AG09319 (cell line): Measurements from ENCODE around the gene AIP.

Source experiments
- DNase-seq: peaks from one replicate; pipeline ENCODE4 v3.0.0-alpha.2; 2010; ENCODE audit warnings: low read depth; ENCODE audit errors: extremely low read depth
- TF ChIP-seq, protein P1 (sequence below): IDR thresholded peaks from 2 replicates; pipeline ENCODE4 v1.5.1; 2011; ENCODE audit warnings: low read depth, mild to moderate bottlenecking, inconsistent platforms, low read length, moderate library complexity

The AIP gene

DNA sequence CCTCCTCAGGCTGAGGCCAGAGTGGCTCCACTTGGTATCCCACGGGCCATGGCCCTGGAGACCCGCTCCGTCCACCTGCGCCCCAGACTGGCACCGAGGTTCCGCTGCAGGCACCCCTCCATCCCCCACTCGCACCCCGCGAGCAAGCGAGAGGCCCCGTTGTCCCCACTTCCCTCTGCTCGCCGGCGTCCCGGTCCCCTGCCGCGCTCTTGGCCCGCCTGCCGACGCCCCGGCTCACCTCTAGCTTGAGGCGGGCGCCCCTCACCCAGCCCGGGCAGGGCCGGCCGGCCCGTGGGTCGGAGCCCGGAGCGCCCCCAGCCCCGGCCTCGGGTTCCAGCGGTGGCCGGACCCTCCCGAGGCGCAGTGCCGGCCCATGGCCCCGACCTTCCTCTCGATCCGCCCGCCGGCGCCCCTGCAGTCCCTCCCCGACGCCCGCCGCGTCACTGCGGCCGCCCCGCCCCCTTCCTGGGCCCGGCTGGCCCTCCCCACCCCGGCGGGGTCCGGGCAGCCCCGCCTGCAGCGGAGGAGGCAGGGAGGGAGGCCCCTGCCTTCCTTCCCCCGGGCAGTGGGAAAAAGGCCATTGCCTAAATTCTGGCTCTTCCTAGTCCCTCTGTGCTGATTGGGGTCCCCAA, 22.2 kb downstream of the AIP start, which contains the start of gene PITPNM1:
Gene PITPNM1 (minus strand): TSS at position 414 of the 632 bp plus-strand sequence. CDS start 1,183 bp downstream, outside the sequence.
- no peak for DNase-seq

DNA sequence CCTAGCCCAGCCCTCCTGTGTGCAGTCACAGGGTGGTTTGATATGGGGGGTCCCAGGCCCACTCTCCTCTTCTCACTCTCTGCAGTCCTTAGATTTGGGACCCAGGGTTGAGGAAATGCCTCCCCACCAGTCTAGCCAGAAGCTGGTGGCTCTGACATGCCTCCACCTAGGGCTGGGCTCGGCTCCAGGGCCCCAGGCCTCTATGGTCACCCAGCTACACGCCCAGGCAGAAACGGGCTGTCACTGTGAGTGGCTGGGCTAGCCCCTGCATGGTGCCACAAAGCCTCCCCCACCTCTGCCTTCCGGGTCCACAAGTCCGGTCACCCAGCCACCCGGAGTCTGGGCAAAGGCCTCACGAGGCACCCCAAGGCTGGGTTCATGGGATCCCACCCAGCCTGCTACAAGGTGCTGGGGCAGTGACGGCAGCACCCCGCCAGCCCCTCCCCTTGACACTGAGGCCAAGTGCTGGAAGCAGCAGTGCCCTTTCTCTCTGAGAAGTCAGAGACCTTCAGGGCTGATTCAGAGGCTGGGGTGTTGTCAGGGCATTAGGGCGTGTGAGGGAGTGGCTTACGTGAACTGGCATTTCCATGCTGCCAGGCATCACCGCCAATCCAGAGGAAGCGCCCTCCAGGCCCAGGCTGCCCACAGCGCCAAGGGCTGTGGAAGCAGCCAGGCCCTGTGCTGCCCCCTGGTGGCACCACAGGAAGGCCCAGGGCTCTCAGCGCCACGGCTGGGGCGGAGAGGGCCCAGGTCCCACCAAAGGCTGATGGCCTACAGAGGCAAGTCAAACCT, 23.0 kb downstream of the AIP start:
- TF ChIP-seq, protein P1, sequence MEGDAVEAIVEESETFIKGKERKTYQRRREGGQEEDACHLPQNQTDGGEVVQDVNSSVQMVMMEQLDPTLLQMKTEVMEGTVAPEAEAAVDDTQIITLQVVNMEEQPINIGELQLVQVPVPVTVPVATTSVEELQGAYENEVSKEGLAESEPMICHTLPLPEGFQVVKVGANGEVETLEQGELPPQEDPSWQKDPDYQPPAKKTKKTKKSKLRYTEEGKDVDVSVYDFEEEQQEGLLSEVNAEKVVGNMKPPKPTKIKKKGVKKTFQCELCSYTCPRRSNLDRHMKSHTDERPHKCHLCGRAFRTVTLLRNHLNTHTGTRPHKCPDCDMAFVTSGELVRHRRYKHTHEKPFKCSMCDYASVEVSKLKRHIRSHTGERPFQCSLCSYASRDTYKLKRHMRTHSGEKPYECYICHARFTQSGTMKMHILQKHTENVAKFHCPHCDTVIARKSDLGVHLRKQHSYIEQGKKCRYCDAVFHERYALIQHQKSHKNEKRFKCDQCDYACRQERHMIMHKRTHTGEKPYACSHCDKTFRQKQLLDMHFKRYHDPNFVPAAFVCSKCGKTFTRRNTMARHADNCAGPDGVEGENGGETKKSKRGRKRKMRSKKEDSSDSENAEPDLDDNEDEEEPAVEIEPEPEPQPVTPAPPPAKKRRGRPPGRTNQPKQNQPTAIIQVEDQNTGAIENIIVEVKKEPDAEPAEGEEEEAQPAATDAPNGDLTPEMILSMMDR, result peak; percentile 96
- DNase-seq, result peak; percentile 75

More for the DNA sequence above, 22.2 kb downstream of the AIP start, which contains the start of gene PITPNM1:
- TF ChIP-seq, protein P1, result no peak

DNA sequence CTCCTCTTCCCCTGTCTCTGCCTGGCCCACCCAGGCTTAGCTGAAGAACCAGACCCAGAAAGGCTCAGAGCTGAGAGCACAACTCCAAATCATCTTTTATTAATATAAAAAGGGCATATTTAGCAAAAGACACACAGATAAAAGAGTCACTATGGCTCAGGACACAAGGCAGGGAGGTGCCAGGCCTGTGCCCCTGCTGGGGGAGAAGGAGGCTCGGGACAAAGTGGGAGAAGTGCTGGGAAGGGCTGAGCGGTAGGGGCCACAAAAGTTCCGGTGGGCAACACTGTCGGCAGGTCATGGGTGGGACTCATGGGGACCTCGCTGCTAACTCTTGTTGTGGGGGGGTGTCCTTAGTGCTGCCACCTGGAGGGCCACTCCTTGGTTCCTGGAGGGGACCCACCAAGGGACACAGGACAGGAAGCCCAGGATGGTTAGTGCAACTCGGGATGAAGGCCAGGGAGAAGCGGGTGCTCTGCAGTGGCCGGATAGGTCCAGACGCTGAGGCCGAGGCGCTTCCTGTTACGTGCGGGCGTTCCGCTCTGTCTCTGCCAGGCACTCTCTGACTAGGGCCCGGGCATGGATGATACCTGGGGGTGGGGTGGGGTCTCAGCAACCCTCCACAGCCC, 23.7 kb downstream of the AIP start:
- TF ChIP-seq, protein P1, result no peak
- no peak for DNase-seq

DNA sequence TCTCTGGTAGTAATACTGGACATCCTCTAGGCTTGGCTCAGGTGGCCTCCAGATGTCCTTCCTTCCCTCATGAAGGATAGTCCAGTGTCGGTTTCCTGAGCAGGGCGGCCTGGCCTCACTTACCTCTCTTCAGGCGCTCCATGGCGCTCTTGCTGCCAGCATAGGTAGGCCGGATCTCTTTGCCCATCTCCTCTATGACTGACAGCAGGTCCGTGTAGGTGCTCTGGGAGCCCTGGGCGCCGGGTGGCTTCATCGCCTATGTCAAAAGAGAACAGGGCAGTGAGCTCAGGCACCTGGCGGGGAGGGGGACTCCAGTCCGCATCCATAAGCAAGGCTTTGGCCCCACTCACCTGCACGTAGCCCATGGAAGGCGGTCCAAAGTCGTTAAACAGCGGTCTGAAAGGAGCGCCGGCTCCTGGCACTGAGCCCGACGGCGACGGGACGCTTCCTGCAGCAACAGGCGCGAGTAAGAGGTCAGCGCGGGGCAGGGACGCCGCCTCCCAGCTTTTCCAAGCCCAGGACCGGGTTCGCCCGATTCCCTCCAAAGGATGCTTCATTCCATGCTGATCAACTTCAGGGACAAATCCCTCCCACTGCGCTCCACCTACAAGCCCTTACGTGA, 24.5 kb downstream of the AIP start:
- DNase-seq, result no peak
- TF ChIP-seq, protein P1, result no peak

DNA sequence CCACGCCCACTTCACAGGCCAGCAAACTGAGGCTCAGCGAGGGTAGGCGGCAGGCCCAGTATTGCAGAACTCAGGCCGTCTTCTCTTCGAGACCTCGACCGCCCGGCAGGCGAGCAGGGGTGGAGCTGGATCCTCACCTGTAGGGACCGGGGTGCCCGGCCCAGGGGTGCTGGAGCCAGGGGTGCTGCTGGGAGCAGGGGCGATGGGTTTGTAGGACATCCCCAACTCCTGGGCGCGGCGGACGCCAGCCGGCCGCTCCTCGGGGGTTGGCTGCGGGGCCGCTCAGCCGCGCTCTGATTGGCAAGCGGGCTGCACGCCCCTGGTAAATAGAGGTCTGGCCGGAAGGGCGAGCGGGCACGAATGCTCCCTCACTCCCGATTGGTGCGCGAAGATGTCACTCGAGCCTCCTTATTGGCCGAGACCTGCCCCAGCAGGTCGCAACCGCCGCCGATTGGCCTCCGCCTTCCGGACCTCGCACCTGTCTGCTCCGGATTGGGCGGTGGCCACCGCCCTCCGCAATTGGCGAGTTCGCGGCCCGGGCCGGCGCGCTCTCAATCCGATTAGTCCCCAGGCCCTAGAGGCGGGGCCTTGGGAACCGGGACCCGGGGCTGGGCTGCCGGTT, 25.1 kb downstream of the AIP start, which contains the start of gene CDK2AP2:
Gene CDK2AP2 (minus strand): TSS at position 299 of the 622 bp plus-strand sequence. CDS start 80 bp downstream, at position 219.
- DNase-seq, result peak; percentile 99
- TF ChIP-seq, protein P1, result no peak

DNA sequence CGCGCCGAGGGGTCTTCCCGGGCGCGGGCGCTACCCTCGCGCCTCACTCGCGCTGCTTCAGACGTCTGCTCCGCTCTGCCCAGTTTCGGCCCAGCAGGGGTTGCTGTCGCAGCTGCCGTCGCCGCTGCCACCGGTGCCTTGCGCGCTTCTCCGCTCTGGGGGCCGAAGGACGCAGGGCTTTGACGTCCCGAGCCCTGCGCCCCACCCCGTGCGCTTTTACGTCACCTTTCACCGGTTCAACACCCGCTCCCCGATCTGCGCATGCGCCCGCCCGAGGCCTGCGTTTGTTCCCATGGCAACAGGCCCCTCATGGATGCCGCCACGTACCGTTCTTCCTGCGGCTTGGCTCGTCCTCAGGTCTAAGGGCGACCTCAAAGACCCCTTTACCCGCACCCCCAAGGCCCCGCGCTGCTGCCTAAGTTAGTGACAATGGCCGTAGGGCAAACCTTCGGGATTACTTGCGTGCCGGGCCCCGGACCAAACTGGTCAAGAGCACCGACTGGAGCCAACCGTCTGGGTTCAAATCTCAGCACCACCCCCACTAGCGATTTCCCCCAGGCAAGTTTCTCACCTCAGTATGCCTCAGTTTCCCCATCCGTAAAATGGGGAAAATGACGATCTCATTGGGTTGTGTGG, 25.8 kb downstream of the AIP start:
- TF ChIP-seq, protein P1, result no peak
- peak; percentile 92 for DNase-seq
